Endothelial cell of umbilical vein (primary cell): ENCODE measurements around the gene KCNB1. TPM values are rescaled to one million over a fixed set of nuclear protein-coding genes. Genes with fewer than 3 reads are reported as not detected.

ENCODE experiments used
- BruUV-seq: library from RNA; stranded (reverse); fragments of 400-500 nt; replicated peaks from 2 replicates; lab custom pipeline; 2021; lab: Mats Ljungman, UMichigan
- CTCF ChIA-PET: fragments of 300-600, 350-600 bp; sonication (Branson Sonifier 250); formaldehyde crosslinking; loops from one replicate; lab custom pipeline; 2021; ENCODE audit warnings: antibody characterized with exemption, inconsistent platforms; lab: Charles Lee
- POLR2A ChIA-PET: fragments of 300-600, 350-600 bp; sonication (Branson Sonifier 250); formaldehyde crosslinking; loops from one replicate; lab custom pipeline; 2021; ENCODE audit warnings: antibody characterized with exemption, inconsistent platforms; lab: Charles Lee
- DNase-seq: peaks from one replicate; pipeline ENCODE4 v3.0.0-alpha.2; 2011; ENCODE audit warnings: low read depth, low spot score
- FAIRE-seq: peaks from 2 replicates; lab custom pipeline; 2011; peaks lifted over from hg19 to GRCh38; lab: Jason Lieb, UNC
- H2AFZ ChIP-seq: 2 replicates; pipeline ENCODE4 v1.6.0; 2012; ENCODE audit warnings: low read depth, low read length, control low read depth, inconsistent platforms
- H3K27ac ChIP-seq: 2 replicates; pipeline ENCODE4 v1.5.1; 2011; ENCODE audit warnings: low read depth, mild to moderate bottlenecking, control low read depth, low read length, moderate library complexity; ENCODE audit not compliant: insufficient read depth
- H3K27me3 ChIP-seq, 2 experiments: 2 replicates each; pipeline versions ENCODE4 v1.6.0 to v1.6.1; 2011; ENCODE audit warnings: low read length in 2 of 2, mixed read lengths in 1 of 2; ENCODE audit not compliant: control insufficient read depth in 2 of 2, insufficient read depth in 2 of 2
- H3K36me3 ChIP-seq, 2 experiments: 2 replicates in 1 of 2; 3 replicates in 1 of 2; pipeline ENCODE4 v1.5.1; 2011; ENCODE audit warnings: low read length in 2 of 2, mild to moderate bottlenecking in 1 of 2, moderate library complexity in 1 of 2; ENCODE audit not compliant: control insufficient read depth in 2 of 2, insufficient read depth in 2 of 2; ENCODE audit errors: extremely low read depth in 1 of 2
- H3K4me1 ChIP-seq: 3 replicates; pipeline ENCODE4 v1.5.1; 2011; ENCODE audit warnings: mild to moderate bottlenecking, low read length; ENCODE audit not compliant: control insufficient read depth, insufficient read depth; ENCODE audit errors: extremely low read depth
- H3K4me2 ChIP-seq: 2 replicates; pipeline ENCODE4 v1.6.1; 2011; ENCODE audit warnings: low read length, control low read depth, mixed read lengths; ENCODE audit not compliant: insufficient read depth
- H3K4me3 ChIP-seq, 3 experiments: fragments of 200-600 bp in 1 of 3; sonication (generic), shearing (Covaris generic) in 1 of 3; replicated peaks in 1 of 3; 2 replicates each; pipeline ENCODE4 v1.5.1; 2011 to 2016; ENCODE audit warnings: control low read depth in 3 of 3, low read length in 3 of 3, mild to moderate bottlenecking in 2 of 3, inconsistent platforms in 1 of 3, low read depth in 1 of 3, moderate library complexity in 1 of 3; ENCODE audit not compliant: insufficient read depth in 1 of 3
- H3K79me2 ChIP-seq: 2 replicates; pipeline ENCODE4 v1.6.0; 2012; ENCODE audit warnings: low read length, inconsistent platforms; ENCODE audit not compliant: control insufficient read depth, insufficient read depth
- H3K9ac ChIP-seq: replicated peaks from 2 replicates; pipeline ENCODE3; 2011; ENCODE audit warnings: low read length, control low read depth; ENCODE audit not compliant: insufficient read depth; ENCODE audit errors: extremely low read depth
- H3K9me1 ChIP-seq: replicated peaks from 3 replicates; pipeline ENCODE4 v1.6.0; 2011; ENCODE audit warnings: mild to moderate bottlenecking, low read length; ENCODE audit not compliant: control insufficient read depth, insufficient read depth; ENCODE audit errors: extremely low read depth
- H3K9me3 ChIP-seq: replicated peaks from 2 replicates; pipeline ENCODE4 v1.5.1; 2012; ENCODE audit warnings: low read length, inconsistent platforms; ENCODE audit not compliant: control insufficient read depth, insufficient read depth
- H4K20me1 ChIP-seq: replicated peaks from 2 replicates; pipeline ENCODE3; 2011; ENCODE audit warnings: mild to moderate bottlenecking, low read length; ENCODE audit not compliant: control insufficient read depth, insufficient read depth; ENCODE audit errors: extremely low read depth
- EZH2 ChIP-seq: IDR thresholded peaks from 2 replicates; pipeline ENCODE4 v1.6.1; 2012; ENCODE audit warnings: borderline replicate concordance, low read depth, mild to moderate bottlenecking, moderate library complexity, low read length, inconsistent platforms; ENCODE audit not compliant: severe bottlenecking
- FOS ChIP-seq: IDR thresholded peaks from 2 replicates; pipeline ENCODE4 v1.6.1; 2011; ENCODE audit warnings: mild to moderate bottlenecking, low read length, moderate library complexity, borderline replicate concordance; ENCODE audit not compliant: insufficient read depth
- GATA2 ChIP-seq: IDR thresholded peaks from 2 replicates; pipeline ENCODE4 v1.7.0; 2011; ENCODE audit warnings: low read depth, mild to moderate bottlenecking, moderate library complexity, mixed read lengths, low read length; ENCODE audit not compliant: insufficient read length, insufficient read depth
- JUN ChIP-seq: IDR thresholded peaks from 2 replicates; pipeline ENCODE4 v1.6.1; 2011; ENCODE audit warnings: borderline replicate concordance, low read depth; ENCODE audit not compliant: insufficient read length, insufficient read depth
- MYC ChIP-seq: IDR thresholded peaks from one replicate; pipeline ENCODE4 v1.6.1; 2011; ENCODE audit warnings: mild to moderate bottlenecking, low read depth, low read length
- POLR2A ChIP-seq: IDR thresholded peaks from 2 replicates; pipeline ENCODE4 v1.6.1; 2012; ENCODE audit warnings: low read depth, mild to moderate bottlenecking, control low read depth, low read length
- POLR2AphosphoS5 ChIP-seq: IDR thresholded peaks from 2 replicates; pipeline ENCODE4 v1.6.1; 2012; ENCODE audit warnings: low read depth, mild to moderate bottlenecking, control low read depth, low read length, moderate library complexity; ENCODE audit not compliant: insufficient read depth
- dilution Hi-C: fragments of 300-500 bp; cut with MboI; formaldehyde crosslinking; loops from one replicate; pipeline ENCODE4 v1.15.0; 2019; ENCODE audit warnings: low sequenced_read_pairs; ENCODE audit not compliant: extremely low pct_ligation_motif_present
- intact Hi-C: fragments of 100-400 bp; cut with micrococcal nuclease; formaldehyde crosslinking; loops from one replicate; pipeline ENCODE4 v1.10.0; 2022
- polyA plus RNA-seq, 4 experiments: library from polyadenylated mRNA; depleted of rRNA in 3 of 4; stranded (reverse) in 3 of 4; unstranded in 1 of 4; fragments of >200 nt; gene quantifications; 2 replicates each; pipeline versions ENCODE4 v1.2.1 to v1.2.3, GENCODE V29; 2011 to 2012; ENCODE audit warnings: missing spikeins in 1 of 4
- total RNA-seq: library from RNA; stranded (reverse); gene quantifications from 2 replicates; pipeline ENCODE4 v1.2.3, GENCODE V29; 2021
- TF ChIP-seq, protein P1 (sequence below): IDR thresholded peaks from 2 replicates; pipeline ENCODE4 v1.6.1; 2011; ENCODE audit not compliant: insufficient read depth, insufficient read length
- TF ChIP-seq, protein P2 (sequence below), 2 donors: IDR thresholded peaks; 1 replicate in 1 of 2; 2 replicates in 1 of 2; pipeline ENCODE4 v1.5.1; 2011; ENCODE audit warnings: low read length in 2 of 2, mild to moderate bottlenecking in 2 of 2, moderate library complexity in 2 of 2, control low read depth in 1 of 2, inconsistent platforms in 1 of 2, low read depth in 1 of 2; ENCODE audit not compliant: insufficient read depth in 1 of 2; ENCODE audit errors: extremely low read depth in 1 of 2

KCNB1 gene
- total and polyA plus RNA-seq, 2 donors (not counting 3 experiments of a cell fraction or from before 2014, with no cell fraction given) = not detected

DNA sequence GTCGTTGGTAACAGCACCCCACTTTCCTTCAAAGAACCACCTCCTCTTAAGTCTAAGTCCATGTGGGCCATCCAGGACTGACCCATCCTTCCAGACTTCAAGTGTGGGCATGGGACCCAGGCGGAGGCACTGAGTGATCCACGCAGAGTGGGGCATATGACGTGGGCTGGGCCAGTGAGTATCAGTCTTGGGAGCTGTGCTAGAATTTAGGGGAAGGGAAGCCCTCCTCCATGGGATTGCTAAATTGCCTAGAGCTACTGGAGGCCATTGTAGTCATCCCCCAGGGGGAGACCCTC, 35.3 kb upstream of the KCNB1 start:
- no peak for FAIRE-seq
- dilution Hi-C loops = no loop called here

DNA sequence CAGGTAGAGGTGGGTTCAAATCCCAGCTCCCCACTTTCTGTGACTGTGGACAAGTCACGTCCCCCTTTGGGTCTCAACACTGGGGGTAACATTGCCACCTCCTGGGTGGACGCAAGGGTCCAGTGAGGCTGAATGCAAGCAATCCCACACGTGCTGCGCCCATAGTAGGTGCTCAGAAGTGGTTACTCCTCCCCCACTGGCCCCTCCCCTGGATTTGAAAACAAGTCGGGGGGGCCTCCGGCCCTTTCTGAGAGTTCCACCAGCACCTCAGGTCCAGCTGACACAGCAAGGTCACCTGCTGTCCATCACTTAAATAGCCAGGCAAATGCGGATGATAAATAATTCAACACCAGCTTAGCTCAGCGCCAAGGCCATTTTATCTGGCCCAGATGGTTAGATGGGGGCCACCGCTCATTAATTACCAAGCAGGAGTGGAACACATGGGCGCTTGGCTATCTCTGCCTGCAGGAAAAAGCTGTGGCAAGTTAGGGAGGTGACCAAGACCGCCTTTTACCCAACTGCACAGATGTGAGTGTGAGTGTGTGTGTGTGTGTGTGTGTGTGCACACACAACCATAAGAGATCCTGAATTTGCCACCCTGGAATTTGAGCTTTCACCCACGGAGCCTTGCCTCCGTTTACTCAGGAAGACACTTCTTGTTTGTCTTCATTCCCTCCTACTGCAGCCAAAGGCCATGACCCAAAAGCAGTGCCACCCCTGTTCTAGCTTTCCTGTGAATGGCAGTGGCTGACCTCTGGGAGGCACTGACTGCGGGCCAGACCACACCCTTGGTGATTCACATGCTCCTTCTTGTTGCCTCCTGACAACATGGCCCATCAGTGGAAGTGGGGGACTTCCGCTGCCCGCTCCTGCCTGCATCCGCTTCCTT, 34.7 kb upstream of the KCNB1 start:
- H3K27me3 ChIP-seq = peaks cover 0 to 3% of the 10 kb centered on the region in 2 experiments
- no peaks in the 10 kb centered on the region for H3K9me1 ChIP-seq
- DNase-seq (no peak), FAIRE-seq (no peak)
- H3K79me2 ChIP-seq = no peaks in the 10 kb centered on the region
- ChIA-PET CTCF (interaction anchor here (1.1 to 1.4 kb wide), 3 partner anchors 9 to 86 kb away, joined by 3 to 7 read pairs (median 3); no protein-coding TSS in a partner anchor), POLR2A (no interaction called here)
- H3K4me3 ChIP-seq = no peak overlapping the region
- no TSS peak for BruUV-seq
- H2AFZ ChIP-seq = no peak overlapping the region
- H3K36me3 ChIP-seq = no peaks in the 10 kb centered on the region
- no peaks in the 10 kb centered on the region for H4K20me1 ChIP-seq
- H3K9ac ChIP-seq = no peak overlapping the region
- no peaks in the 10 kb centered on the region for H3K4me1 ChIP-seq
- TF ChIP-seq JUN (no peak), MYC (no peak), POLR2A (no peak), FOS (no peak), EZH2 (no peak), GATA2 (no peak), POLR2AphosphoS5 (no peak)
- TF ChIP-seq, protein P1, sequence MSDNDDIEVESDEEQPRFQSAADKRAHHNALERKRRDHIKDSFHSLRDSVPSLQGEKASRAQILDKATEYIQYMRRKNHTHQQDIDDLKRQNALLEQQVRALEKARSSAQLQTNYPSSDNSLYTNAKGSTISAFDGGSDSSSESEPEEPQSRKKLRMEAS = no peak
- TF ChIP-seq, protein P2, sequence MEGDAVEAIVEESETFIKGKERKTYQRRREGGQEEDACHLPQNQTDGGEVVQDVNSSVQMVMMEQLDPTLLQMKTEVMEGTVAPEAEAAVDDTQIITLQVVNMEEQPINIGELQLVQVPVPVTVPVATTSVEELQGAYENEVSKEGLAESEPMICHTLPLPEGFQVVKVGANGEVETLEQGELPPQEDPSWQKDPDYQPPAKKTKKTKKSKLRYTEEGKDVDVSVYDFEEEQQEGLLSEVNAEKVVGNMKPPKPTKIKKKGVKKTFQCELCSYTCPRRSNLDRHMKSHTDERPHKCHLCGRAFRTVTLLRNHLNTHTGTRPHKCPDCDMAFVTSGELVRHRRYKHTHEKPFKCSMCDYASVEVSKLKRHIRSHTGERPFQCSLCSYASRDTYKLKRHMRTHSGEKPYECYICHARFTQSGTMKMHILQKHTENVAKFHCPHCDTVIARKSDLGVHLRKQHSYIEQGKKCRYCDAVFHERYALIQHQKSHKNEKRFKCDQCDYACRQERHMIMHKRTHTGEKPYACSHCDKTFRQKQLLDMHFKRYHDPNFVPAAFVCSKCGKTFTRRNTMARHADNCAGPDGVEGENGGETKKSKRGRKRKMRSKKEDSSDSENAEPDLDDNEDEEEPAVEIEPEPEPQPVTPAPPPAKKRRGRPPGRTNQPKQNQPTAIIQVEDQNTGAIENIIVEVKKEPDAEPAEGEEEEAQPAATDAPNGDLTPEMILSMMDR (IDR thresholded peaks at IDR 0.05; ENCODE audit: extremely low read depth in 1 of 2, insufficient read depth in 1 of 2, low read depth in 1 of 2, low read length in 2 of 2) = no peak
- no peak overlapping the region for H3K4me2 ChIP-seq
- no peak overlapping the region for H3K27ac ChIP-seq
- intact Hi-C loops (no loop called here), dilution Hi-C loops (no loop called here)
- H3K9me3 ChIP-seq = no peaks in the 10 kb centered on the region

More for the DNA sequence above, 35.3 kb upstream of the KCNB1 start:
- Histone ChIP-seq H3K9me3 (no peaks in the 10 kb centered on the region), H3K27me3 (peaks cover 0 to 3% of the 10 kb centered on the region in 2 experiments), H3K79me2 (no peaks in the 10 kb centered on the region), H3K36me3 (no peaks in the 10 kb centered on the region), H3K9ac (no peak overlapping the region), H3K27ac (no peak overlapping the region), H3K9me1 (no peaks in the 10 kb centered on the region), H2AFZ (no peak overlapping the region), H3K4me2 (no peak overlapping the region), H3K4me1 (no peaks in the 10 kb centered on the region), H3K4me3 (no peak overlapping the region), H4K20me1 (no peaks in the 10 kb centered on the region)
- no TSS peak for BruUV-seq
- TF ChIP-seq EZH2 = no peak
- TF ChIP-seq GATA2 = no peak
- TF ChIP-seq FOS = no peak
- no peak for TF ChIP-seq POLR2AphosphoS5
- ChIA-PET CTCF (interaction anchor here (0.9 to 1.4 kb wide), 4 partner anchors 9 to 86 kb away, joined by 3 to 7 read pairs (median 3); no protein-coding TSS in a partner anchor), POLR2A (no interaction called here)
- intact Hi-C loops = no loop called here
- DNase-seq = no peak
